SHP77 treated with DMSO at 0.1 percent for 48 hours (cell line): ENCODE data around the gene VAV3.
"Not testable (repeated sequence)": the region's sequence is repeated elsewhere in the genome, so short reads cannot be mapped to it uniquely, and the experiment has no call there.

Source experiments
- DNase-seq: peaks from one replicate; lab custom pipeline; 2025; lab: John Stamatoyannopoulos, UW

The VAV3 gene

GRCh38 chr1:107965110-107965991 lies at the start of gene VAV3:
Gene VAV3 (minus strand): TSS chr1:107965180. CDS start chr1:107964869, 311 bp downstream.
- peak; percentile 25 for DNase-seq

GRCh38 chr1:108012553-108012952 lies 47.6 kb upstream of the VAV3 start:
- no peak for DNase-seq

GRCh38 chr1:108011295-108011694 lies 46.3 kb upstream of the VAV3 start:
- no peak for DNase-seq

- DNase-seq: no peak
Observed at GRCh38 chr1:108010581-108010980, 45.6 kb upstream of the VAV3 start.

- no peak for DNase-seq
Observed at GRCh38 chr1:108009603-108010195, 44.7 kb upstream of the VAV3 start.

- DNase-seq: no peak
Observed at GRCh38 chr1:108007531-108007930, 42.6 kb upstream of the VAV3 start.

- no peak for DNase-seq
Observed at GRCh38 chr1:108007070-108007469, 42.1 kb upstream of the VAV3 start.

- DNase-seq: not testable (repeated sequence)
Observed at GRCh38 chr1:108004919-108005318, 39.9 kb upstream of the VAV3 start.

- DNase-seq: no peak
Observed at GRCh38 chr1:108000620-108001111, 35.7 kb upstream of the VAV3 start.

GRCh38 chr1:108000184-108000583 lies 35.2 kb upstream of the VAV3 start:
- no peak for DNase-seq

GRCh38 chr1:107997866-107998265 lies 32.9 kb upstream of the VAV3 start:
- DNase-seq: no peak

- no peak for DNase-seq
Observed at GRCh38 chr1:107993920-107994319, 28.9 kb upstream of the VAV3 start.

- no peak for DNase-seq
Observed at GRCh38 chr1:107992347-107992746, 27.4 kb upstream of the VAV3 start.

- DNase-seq: no peak
Observed at GRCh38 chr1:107991371-107992066, 26.5 kb upstream of the VAV3 start.

- DNase-seq: no peak
Observed at GRCh38 chr1:107990606-107991005, 25.6 kb upstream of the VAV3 start.

GRCh38 chr1:107981277-107981676 lies 16.3 kb upstream of the VAV3 start:
- no peak for DNase-seq

GRCh38 chr1:107979926-107980325 lies 14.9 kb upstream of the VAV3 start:
- DNase-seq: no peak

GRCh38 chr1:107979088-107979487 lies 14.1 kb upstream of the VAV3 start:
- DNase-seq: no peak

GRCh38 chr1:107976836-107977235 lies 11.9 kb upstream of the VAV3 start:
- DNase-seq: no peak

- DNase-seq: no peak
Observed at GRCh38 chr1:107976431-107976830, 11.5 kb upstream of the VAV3 start.

GRCh38 chr1:107975851-107976250 lies 10.9 kb upstream of the VAV3 start:
- no peak for DNase-seq

- no peak for DNase-seq
Observed at GRCh38 chr1:107974090-107974489, 9.1 kb upstream of the VAV3 start.
